HG03457 (cell line): Measurements from ENCODE around the gene UNC5CL.

ENCODE experiments used
- ATAC-seq: cut with Tn5 transposase; IDR thresholded peaks from one replicate; pipeline ENCODE4 v1.9.1; 2021; ENCODE audit warnings: moderate number of reproducible peaks; ENCODE audit not compliant: unreplicated experiment

The UNC5CL gene

GRCh38 chr6:41063884-41064285 is 24.9 kb upstream of the UNC5CL start:
- no peak for ATAC-seq

- no peak for ATAC-seq
Measured at GRCh38 chr6:41062056-41062455, 23.0 kb upstream of the UNC5CL start.

- no peak for ATAC-seq
Measured at GRCh38 chr6:41061196-41061726, 22.2 kb upstream of the UNC5CL start.

- ATAC-seq = no peak
Measured at GRCh38 chr6:41059556-41059955, 20.5 kb upstream of the UNC5CL start.

- no peak for ATAC-seq
Measured at GRCh38 chr6:41058783-41059181, 19.8 kb upstream of the UNC5CL start.

- ATAC-seq = no peak
Measured at GRCh38 chr6:41056768-41057490, 17.9 kb upstream of the UNC5CL start.

- ATAC-seq = no peak
Measured at GRCh38 chr6:41055149-41055548, 16.1 kb upstream of the UNC5CL start.

GRCh38 chr6:41054511-41054910 is 15.5 kb upstream of the UNC5CL start:
- no peak for ATAC-seq

- no peak for ATAC-seq
Measured at GRCh38 chr6:41053041-41053440, 14.0 kb upstream of the UNC5CL start, which contains the start of gene APOBEC2. Gene APOBEC2 (plus strand): TSS chr6:41053202. CDS start chr6:41053348, 146 bp downstream.

- no peak for ATAC-seq
Measured at GRCh38 chr6:41051873-41052272, 12.9 kb upstream of the UNC5CL start.

- ATAC-seq = no peak
Measured at GRCh38 chr6:41050536-41050935, 11.5 kb upstream of the UNC5CL start.

- ATAC-seq = no peak
Measured at GRCh38 chr6:41049955-41050354, 10.9 kb upstream of the UNC5CL start.

- no peak for ATAC-seq
Measured at GRCh38 chr6:41049521-41049920, 10.5 kb upstream of the UNC5CL start.

- no peak for ATAC-seq
Measured at GRCh38 chr6:41047745-41048732, 9.0 kb upstream of the UNC5CL start.

- no peak for ATAC-seq
Measured at GRCh38 chr6:41047306-41047705, 8.3 kb upstream of the UNC5CL start.

- ATAC-seq = no peak
Measured at GRCh38 chr6:41046084-41046483, 7.1 kb upstream of the UNC5CL start.

GRCh38 chr6:41045664-41046063 is 6.6 kb upstream of the UNC5CL start:
- no peak for ATAC-seq

- ATAC-seq = no peak
Measured at GRCh38 chr6:41043151-41043550, 4.1 kb upstream of the UNC5CL start.

- ATAC-seq = no peak
Measured at GRCh38 chr6:41042226-41043055, 3.4 kb upstream of the UNC5CL start, which contains the start of gene TSPO2. Gene TSPO2 (plus strand): TSS chr6:41042467. CDS start chr6:41042986, 519 bp downstream.

GRCh38 chr6:41040940-41041536 is 2.0 kb upstream of the UNC5CL start:
- no peak for ATAC-seq
